NCI-H82 (cell line): Measurements from ENCODE around the gene CSE1L.
"Not testable (repeated sequence)": the region's sequence is repeated elsewhere in the genome, so short reads cannot be mapped to it uniquely, and the experiment has no call there.

Source experiments
- DNase-seq: peaks from one replicate; lab custom pipeline; 2025; lab: John Stamatoyannopoulos, UW

CSE1L gene

GRCh38 chr20:49046087-49046900 lies at the start of gene CSE1L:
Gene CSE1L (plus strand): TSS chr20:49046312. CDS start chr20:49058464, 12,152 bp downstream.
- peak; percentile 98 for DNase-seq

GRCh38 chr20:48999890-49000870 lies 45.9 kb upstream of the CSE1L start:
- no peak for DNase-seq

- no peak for DNase-seq
These were observed 44.4 kb upstream of the CSE1L start for GRCh38 chr20:49001741-49002140.

- no peak for DNase-seq
These were observed 39.6 kb upstream of the CSE1L start for GRCh38 chr20:49006446-49006980.

- DNase-seq: no peak
These were observed 36.0 kb upstream of the CSE1L start for GRCh38 chr20:49009899-49010631.

- DNase-seq: no peak
These were observed 21.9 kb upstream of the CSE1L start for GRCh38 chr20:49024220-49024619.

GRCh38 chr20:49028177-49028576 lies 17.9 kb upstream of the CSE1L start:
- DNase-seq: not testable (repeated sequence)

- DNase-seq: peak; percentile 27
These were observed 17.4 kb upstream of the CSE1L start for GRCh38 chr20:49028684-49029083.

- no peak for DNase-seq
These were observed 16.9 kb upstream of the CSE1L start for GRCh38 chr20:49029203-49029602.

- no peak for DNase-seq
These were observed 15.0 kb upstream of the CSE1L start for GRCh38 chr20:49030954-49031619.

GRCh38 chr20:49032455-49032854 lies 13.7 kb upstream of the CSE1L start:
- no peak for DNase-seq

- DNase-seq: peak; percentile 21
These were observed 11.9 kb upstream of the CSE1L start for GRCh38 chr20:49034070-49034732.

- no peak for DNase-seq
These were observed 8.1 kb upstream of the CSE1L start for GRCh38 chr20:49037962-49038387.

GRCh38 chr20:49039854-49040253 lies 6.3 kb upstream of the CSE1L start:
- no peak for DNase-seq

GRCh38 chr20:49043000-49043399 lies 3.1 kb upstream of the CSE1L start:
- DNase-seq: peak; percentile 51

- DNase-seq: peak; percentile 56
These were observed 549 bp upstream of the CSE1L start for GRCh38 chr20:49045440-49046086.

- no peak for DNase-seq
These were observed 6.2 kb downstream of the CSE1L start for GRCh38 chr20:49052334-49052733.

- DNase-seq: no peak
These were observed 8.0 kb downstream of the CSE1L start for GRCh38 chr20:49054056-49054643.

GRCh38 chr20:49063279-49063678 lies 17.2 kb downstream of the CSE1L start:
- DNase-seq: no peak

- DNase-seq: no peak
These were observed 28.4 kb downstream of the CSE1L start for GRCh38 chr20:49074521-49074920.
